Activated T-cell treated with anti-CD3 and anti-CD28 coated beads, Interleukin-2, amount 50 U/mL, for 48 hours (primary cell): ENCODE data around the gene WDR90.
"Not testable (repeated sequence)": the region's sequence is repeated elsewhere in the genome, so short reads cannot be mapped to it uniquely, and the experiment has no call there.

Source experiments
- DNase-seq, 2 experiments: peaks; one replicate each; pipeline ENCODE4 v3.0.0-alpha.2; 2020

Gene WDR90

DNA sequence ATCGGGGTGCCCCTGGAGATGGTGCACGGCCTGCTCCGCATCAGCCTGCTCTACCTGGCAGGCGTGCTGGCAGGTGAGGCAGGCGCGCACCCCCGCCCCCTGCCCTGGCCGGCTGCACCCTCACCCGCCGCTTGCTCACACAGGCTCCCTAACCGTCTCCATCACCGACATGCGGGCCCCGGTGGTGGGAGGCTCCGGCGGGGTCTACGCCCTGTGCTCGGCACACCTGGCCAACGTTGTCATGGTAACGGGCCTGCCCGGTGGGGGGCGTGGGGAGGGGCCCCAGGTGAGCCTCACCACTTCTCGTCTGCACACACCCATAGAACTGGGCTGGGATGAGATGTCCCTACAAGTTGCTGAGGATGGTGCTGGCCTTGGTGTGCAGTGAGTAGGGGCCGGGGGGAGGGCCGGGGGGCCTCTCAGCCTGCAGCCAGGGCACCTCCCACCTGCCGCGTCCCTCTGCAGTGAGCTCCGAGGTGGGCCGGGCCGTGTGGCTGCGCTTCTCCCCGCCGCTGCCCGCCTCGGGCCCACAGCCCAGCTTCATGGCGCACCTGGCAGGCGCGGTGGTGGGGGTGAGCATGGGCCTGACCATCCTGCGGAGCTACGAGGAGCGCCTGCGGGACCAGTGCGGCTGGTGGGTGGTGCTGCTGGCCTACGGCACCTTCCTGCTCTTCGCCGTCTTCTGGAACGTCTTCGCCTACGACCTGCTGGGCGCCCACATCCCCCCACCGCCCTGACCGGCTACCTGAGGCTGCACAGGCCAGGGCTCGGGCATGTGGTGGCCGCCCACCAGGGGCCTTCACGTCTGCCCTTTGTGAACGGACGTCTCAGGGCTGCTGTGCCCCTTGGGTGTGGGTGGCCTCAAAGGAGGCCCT lies 28.4 kb downstream of the WDR90 start:
- no peak for DNase-seq

DNA sequence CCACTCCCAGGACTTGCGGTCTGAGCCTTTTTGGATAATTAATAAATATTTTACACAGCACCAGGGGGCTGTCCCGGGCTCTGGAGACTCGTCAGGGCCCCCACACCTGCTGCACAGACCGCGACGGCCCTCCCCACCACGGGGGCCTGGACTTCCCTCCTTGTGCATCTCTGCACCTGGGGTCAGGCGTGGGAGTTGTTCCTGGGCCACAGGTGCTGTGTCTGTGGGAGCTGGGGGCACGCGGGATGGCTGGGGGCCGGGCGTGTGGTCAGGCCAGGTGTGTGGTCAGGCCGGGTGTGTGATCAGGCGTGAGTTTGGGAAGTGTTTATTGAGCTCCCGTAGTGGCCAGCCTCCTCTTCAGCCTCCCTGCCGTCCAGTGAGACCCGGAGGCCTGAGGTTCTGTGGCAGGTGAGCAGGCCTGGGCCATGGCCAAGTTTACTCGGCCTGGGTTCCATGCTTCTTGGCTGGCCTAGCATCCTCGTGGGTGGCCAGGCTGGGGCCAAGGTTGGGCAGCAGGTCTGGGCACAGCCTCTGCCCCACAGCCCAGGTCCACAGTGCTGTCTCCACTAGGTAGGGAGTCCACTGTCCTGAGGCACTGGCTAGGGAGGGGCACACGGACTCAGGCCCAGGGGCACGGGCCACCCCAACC lies 29.2 kb downstream of the WDR90 start:
- DNase-seq = no peak

- DNase-seq = peak in 1 of 2 experiments; percentile 77
Observed at GRCh38 chr16:678858-679813, 30.0 kb downstream of the WDR90 start.

GRCh38 chr16:679814-680624 lies 30.9 kb downstream of the WDR90 start, which contains the start of gene STUB1:
TSS of gene STUB1 (plus strand) at chr16:680410. CDS start at chr16:680526, 116 bp downstream.
- peak; percentile 89 to 93 for DNase-seq

GRCh38 chr16:680625-680945 lies 31.4 kb downstream of the WDR90 start:
- no peak for DNase-seq

GRCh38 chr16:680967-681745 lies 32.0 kb downstream of the WDR90 start:
- peak in 1 of 2 experiments; percentile 51 for DNase-seq

DNA sequence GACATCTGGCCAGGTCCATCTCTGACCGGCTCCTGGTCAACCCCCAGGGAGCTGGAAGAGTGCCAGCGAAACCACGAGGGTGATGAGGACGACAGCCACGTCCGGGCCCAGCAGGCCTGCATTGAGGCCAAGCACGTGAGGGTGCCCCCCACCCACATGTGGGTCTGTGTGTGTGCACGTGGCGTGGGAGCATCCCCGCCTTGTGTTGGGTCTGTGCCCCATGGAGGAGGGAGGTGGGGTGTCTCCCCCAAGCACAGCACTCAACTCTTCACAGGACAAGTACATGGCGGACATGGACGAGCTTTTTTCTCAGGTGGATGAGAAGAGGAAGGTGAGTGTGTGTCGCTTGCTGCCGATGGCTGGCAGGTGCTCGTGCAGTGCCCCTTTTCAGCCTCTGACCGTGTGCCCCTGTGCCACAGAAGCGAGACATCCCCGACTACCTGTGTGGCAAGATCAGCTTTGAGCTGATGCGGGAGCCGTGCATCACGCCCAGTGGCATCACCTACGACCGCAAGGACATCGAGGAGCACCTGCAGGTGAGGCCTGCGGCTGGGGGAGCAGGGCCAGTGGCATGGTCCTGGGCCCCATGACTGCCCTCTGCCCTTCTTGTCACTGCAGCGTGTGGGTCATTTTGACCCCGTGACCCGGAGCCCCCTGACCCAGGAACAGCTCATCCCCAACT lies 32.7 kb downstream of the WDR90 start:
- DNase-seq = no peak

GRCh38 chr16:682493-683395 lies 33.6 kb downstream of the WDR90 start:
- DNase-seq = no peak

DNA sequence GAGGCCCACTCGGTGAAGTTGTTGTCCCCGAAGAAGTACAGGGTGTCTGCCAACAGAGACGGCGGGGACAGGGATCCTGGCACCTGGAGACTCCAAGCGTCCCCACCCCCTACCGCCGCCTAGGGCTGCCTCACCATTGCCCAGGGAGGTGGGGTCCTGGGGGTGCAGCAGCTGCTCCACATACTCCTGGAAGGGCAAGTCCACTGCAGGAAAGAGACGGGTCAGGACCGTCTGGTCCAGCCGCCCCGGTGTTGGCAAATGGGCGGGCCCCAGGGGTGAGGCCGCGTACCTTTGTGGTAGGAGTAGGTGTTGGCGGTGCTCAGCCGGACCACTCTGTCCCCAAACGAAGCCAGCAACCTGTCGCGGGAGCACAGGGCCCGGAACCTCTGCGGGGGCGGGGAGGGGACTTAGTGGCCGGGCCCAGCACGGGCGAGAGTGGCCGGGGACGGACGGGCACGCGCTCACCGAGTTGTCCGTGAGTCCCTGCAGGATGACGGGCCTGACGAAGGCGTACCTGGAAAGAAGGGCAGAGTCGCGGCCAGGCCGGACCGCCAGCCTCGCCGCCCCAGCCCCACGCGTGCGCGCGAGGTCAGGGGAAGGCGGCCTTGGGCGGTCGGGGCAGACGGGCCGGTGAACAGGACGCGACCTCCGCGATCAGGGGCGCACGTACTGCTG lies 34.4 kb downstream of the WDR90 start:
- DNase-seq = peak in 1 of 2 experiments; percentile 42

- peak; percentile 95 to 98 for DNase-seq
Observed at GRCh38 chr16:684071-684794, 35.1 kb downstream of the WDR90 start, which contains the start of gene JMJD8. TSS of gene JMJD8 (minus strand) at chr16:684334. CDS start at chr16:684319, 15 bp downstream.

DNA sequence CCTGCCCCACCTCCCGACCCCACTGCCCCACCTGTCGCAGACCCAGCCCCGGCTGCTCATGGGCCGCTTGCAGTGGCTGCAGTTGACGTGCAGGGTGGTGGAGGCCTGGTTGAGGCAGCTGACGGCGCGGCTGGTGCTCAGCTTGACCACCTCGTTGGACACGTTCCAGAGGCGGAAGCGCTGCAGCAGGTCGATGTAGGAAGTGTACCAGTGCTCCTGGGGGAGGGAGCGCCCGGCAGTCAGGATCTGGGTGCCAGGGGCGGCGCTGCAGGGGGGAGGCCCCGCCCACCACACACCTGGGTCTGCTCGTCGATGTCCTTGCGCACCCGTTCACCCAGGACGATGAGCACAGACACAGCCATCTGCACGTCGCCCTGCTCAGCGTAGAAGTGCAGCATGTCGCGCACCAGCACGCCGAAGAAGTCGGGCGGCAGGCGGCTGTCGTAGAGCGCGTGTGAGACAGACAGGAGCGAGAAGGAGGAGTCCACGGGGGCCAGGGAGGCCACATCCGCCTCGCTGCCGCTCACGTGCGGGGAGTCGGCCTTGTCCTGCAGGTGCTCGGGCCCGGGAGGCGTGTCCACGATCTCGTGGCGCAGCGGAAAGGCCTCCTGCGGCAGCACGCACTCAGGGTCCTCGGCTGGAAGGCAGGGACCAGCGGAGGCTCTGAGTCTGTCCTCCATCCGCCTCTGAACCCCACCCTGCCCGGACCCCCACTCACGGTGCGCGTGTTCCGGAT lies 36.0 kb downstream of the WDR90 start:
- no peak for DNase-seq

- DNase-seq = no peak
Observed at GRCh38 chr16:685967-686366, 36.8 kb downstream of the WDR90 start.

GRCh38 chr16:686459-687260 lies 37.5 kb downstream of the WDR90 start:
- DNase-seq = no peak

- DNase-seq = no peak
Observed at GRCh38 chr16:687499-687898, 38.3 kb downstream of the WDR90 start.

DNA sequence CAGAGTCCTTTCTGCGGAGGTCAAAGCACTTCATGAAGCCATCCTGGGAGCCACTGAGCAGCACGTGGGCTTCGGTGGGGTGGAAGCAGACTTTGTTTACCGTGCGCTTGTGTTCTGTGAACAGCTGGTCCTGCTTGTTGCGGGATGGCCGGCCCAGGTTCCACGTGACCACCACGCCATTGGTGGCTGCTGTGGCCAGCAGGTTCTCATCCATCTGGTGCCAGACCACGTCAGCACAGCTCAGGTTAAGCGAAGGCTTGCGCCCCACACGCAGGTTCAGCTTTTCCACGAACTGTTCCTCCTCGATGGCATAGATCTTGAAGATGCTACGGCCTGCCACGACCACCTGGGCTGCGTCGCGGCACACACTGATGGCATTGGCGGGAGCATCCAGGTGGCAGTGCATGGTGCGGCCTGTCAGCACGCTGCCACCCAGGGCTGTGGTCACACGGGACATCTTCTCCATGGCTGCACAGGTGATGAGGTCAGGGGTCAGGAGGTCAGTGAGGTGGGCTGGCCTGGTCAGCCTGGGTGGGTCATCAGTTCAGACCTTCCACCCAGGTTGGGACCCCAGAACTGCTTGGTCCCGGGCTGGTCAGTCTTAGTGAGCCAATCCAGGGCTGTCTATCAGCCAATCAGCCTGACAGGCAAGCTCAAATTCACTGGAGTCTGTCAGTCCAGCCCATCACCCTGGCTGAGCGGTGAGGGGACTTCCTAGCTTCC lies 40.2 kb downstream of the WDR90 start:
- DNase-seq = no peak

DNA sequence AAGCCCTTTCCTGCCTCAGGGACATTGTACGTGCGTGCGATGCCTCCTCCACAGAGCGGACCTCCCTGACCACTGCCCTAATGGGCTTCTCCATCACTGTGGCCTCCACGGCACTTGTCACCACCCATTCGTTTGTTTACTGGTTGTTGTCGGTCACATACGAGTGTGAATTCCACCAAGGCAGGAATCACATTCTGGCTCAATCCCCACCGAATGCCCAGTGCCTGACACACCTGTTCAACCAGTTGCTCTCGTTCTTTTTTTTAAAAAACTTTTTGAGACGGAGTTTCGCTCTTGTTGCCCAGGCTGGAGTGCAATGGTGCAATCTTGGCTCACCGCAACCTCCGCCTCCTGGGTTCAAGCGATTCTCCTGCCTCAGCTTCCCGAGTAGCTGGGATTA lies 42.1 kb downstream of the WDR90 start:
- DNase-seq = not testable (repeated sequence)
